Effector CD8-positive, alpha-beta T cell (primary cell): Measurements from ENCODE around the gene CD300H.
"Not testable (repeated sequence)": the region's sequence is repeated elsewhere in the genome, so short reads cannot be mapped to it uniquely, and the experiment has no call there.

Source experiments
- DNase-seq: peaks from one replicate; lab custom pipeline; 2025; lab: John Stamatoyannopoulos, UW

CD300H gene

DNA sequence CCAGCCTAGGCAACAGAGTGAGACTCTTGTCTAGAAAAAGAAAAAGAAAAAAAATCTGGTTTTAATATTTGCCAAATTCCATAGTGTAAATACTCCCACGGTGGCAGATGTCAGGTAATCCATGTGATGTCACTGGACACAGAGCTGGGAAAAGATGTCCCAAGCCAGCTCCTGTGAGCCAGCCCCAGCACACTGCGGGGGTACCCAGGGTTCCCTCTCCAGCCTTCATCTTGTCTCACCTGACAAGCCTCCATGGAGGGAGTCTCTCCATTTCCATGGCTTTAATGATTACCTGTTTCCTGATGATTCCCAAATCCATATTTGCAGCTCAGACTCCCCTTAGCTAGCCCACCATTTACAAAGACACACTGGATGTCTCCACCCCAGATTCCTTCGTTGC lies 40.6 kb downstream of the CD300H start:
- no peak for DNase-seq

DNA sequence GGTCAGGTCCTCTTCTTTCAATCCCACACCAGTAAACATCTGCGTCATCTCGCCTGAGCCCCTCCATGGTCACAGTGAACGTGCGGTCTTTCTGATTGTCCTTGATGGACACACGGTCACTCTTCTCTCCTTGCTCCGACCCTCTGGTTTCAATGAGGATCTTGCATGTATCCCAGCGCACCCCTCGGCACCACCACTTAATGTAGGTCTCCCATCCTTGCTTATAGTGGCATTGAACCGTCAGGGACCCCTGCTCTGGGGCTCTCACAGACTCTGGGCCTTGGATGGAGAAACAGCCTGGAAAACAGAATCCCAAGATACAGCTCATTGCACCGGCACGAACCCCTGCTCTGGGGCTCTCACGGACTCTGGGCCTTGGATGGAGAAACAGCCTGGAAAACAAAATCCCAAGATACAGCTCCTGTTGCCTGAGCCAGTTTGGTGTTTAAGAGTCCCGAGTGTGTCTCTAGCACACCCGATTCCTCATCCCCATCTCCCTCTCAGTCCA lies 41.5 kb downstream of the CD300H start:
- DNase-seq = no peak

DNA sequence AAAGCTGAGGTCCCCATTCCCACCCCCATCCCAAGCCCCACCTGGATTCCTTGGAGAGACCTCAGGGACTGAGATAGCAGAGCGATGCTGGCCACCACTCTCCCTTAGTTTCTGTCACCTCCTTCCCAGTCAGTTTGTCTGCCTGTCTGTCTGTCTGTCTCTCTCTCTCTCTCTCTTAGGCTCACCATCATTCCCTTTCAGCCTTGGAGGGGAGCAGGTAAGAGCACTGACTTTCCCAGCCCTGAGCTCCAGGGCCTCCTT lies 41.9 kb downstream of the CD300H start:
- DNase-seq = no peak

DNA sequence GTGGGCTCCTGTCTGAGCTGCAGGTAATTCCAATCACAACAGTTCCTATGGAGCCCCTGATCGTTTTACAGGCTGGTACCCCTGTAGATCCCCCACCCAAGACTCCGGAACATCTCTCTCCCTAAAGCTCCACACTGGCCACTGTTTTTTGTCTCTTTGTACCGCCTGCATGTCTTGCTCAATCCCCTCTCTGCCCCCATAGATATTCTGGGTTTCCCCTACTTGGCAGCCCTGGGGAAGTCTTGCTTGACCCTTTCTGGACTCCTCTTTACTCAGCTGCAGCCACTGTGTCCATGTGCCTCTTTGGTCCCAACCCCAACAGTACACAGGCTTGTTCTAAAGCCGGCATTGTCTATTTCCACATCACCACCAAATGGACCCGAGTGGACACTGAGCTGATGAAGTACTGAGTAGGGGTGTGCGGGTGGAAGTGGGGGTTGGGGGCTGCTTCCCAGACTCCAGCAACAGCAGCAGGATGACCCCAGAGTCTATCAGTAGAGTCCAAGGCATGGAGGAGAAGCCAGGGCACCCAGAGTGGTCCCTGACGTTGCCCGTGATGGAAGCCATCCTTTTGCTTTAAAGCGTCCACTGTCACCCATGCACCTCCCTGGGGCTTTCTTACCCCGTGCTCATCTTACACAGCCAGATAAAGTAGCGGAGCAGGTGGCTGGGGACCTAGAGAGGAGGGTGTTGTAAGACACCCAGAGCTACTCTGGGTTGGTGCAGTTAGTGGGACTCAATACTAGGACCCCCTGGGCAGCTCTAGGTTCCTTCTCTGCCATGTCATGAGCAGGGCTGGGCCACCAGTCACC lies 42.5 kb downstream of the CD300H start:
- DNase-seq = no peak

DNA sequence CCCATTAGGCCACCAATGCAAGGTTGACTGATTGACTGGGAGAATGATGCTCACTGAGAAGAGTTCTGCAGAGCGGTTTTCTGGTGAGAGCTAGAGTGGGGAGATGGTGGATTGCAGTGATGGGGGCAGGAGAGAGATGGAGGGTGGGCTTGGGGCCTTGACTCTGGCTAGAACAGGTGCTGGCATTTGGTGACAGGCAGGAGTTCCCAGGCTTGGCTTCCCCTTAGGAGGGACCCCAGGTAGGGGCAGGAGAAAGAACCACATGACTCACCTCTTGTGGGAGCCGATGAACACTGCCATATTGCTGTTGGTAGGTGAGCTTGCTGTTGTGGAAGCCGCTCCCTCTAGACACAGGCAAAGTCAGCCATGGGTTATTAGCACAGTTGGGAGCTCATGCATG lies 44.0 kb downstream of the CD300H start:
- DNase-seq = no peak

DNA sequence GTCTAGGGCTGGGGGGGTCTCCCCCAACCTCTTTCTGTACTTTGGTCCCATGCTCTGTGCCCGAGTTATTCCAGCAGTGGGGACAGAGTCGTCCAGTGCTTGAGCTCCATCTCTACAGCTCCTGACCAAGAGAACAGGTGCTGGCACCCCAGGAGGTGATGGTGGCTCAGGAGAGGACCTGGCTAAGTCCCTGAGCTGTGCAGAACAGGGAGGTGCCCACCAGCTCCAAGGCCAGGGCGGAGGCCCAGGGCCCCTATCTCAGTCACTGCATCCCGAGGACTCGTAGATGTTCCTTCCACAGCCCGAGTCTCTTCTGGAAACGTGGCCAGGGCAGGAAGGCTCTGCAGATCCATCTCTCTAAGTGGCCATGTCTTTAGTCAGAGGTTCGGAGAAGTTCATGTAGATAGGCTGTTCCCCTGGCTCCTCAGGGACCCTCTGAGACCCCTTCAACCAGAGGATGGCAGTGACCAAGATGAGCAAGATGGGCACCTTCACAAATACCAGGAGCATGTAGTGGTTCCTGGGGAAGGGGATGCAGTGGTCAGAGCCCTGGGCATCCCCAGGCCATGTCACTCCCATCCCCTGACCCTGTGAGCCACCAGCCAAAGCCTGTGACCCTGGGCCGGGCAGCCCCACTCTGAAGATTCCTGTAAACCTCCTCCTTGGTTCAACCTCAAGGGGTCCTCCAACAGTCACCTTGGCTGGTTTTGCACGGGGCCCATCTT lies 44.8 kb downstream of the CD300H start:
- DNase-seq = no peak

DNA sequence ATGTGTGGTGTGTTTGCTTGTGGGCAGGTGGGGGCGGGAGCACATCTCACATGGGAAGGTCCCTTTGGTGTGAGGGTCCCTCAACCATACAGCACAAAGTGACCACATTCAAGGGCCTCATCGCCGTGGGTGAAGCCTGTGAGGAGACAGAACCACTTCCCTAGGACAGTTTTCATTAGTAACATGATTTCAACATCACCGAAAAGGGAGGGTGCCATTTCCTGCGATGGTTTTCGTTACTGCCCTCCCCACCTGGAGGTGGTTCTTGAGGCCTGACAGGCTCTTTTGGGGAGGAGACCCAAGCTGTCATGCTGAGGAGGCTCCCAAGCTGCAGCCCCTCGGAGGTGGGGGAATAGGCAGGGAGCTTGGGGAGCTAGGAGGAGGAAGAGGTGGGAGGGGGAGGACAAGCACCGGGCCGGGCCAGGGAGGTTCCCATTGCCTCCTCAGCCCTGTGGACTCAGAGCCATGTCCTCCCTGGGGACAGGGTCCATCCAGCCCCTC lies 45.6 kb downstream of the CD300H start:
- DNase-seq = no peak

DNA sequence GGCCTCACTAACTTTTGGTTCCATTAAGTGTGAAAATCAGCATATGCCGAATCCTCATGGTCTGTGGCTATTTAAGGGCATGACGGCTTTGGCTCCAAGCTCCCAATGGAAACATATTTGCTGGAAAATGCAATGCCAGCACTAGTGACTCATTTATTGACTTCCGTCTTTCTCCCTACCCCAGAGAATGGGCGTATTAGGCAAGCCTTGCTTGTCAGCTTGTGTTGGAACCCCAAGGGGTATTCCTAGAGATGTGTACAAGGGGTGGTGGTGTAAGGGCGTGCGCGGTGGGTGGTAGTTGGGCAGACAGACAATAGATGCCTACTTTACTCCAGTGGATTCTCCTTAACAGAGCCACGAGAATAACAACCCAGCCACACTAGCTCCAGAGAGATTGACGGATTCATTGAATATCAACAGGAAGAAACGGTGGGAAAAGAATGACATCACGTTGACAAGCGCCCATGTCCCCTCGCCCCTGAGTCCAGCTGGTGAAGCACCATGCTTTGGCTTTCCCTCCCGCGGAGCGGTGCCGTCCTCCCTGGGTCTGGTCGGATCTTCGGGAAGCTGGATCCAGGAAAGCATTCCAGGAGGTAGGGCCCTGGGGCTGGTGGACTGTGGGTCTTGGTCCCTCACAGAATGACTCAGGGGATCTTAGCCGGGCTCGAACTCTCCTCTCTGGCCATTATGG lies 46.4 kb downstream of the CD300H start:
- DNase-seq = no peak

DNA sequence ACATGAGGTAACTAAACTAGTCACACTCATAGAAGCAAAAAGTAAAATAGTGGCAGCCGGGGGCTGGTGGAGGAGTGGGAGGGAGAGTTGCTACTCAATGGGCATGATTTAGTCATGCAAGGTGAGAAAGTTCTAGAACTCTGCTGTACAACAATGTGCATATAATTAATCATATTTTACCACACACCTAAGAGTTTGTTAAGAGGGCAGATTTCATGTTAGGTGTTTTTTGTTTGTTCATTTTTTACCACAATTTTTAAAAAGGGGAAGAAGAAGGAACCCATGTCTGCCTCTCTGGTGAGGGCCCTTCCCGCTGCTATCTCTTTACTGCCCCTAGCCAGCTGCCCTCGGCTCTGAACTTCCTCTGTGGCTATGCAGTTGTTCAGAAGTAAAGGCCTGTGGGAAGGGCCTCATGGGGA lies 47.3 kb downstream of the CD300H start:
- DNase-seq = no peak

DNA sequence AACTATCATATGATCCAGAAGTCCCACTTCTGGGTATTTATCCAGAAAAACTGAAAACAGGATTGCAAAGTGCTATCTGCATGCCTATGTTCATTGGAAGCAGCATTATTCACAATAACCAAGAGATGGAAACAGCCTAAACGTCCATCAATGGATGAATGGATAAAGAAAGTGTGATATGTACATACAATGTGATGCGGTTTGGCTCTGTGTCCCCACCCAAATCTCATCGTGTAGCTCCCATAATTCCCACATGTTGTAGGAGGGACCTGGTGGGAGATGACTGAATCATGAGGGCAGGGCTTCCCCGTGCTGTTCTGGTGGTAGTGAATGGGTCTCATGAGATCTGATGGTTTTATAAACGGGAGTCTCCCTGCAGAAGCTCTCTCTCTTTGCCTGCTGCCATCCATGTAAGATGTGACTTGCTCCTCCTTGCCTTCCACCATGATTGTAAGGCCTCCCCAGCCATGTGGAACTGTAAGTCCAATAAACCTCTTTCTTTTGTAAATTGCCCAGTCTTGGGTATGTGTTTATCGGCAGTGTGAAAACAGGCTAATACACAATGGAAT lies 48.8 kb downstream of the CD300H start:
- DNase-seq = not testable (repeated sequence)

DNA sequence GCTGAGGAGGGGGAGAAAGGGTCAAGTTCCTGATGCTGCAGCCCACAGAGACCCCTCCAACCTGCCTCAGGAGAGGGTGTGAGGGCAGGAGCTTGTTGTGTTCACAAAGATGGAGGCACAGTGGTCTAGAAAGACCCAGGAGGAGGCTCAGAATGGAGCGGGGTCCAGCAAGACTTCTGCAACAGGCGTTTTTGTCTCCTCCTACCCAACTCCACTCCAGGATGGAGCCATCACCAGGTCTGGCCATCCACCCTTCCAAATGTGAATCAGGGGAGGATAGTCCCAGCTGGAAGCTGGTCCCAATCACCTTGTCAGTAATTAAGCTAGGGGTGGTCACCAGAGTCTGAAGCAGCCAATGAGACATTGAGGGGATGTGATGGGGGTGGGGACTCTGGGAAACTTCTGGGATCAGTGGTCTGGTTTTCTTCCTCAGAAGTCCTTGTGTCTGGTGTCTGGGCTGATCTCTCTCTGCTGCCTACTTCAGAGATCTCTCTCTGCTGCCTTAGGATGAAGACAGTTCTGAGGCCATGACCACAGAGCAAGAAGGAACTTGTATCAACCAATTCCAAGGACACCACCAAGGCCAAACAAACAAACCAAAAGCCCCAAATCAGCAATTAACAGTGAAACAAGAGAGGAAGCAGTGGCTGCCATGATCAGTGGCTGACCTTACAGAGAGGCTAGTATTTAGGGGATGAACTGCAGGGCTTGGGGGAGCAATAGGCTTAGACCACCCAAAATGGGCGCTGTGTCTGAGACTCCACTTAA lies 50.6 kb downstream of the CD300H start:
- no peak for DNase-seq

DNA sequence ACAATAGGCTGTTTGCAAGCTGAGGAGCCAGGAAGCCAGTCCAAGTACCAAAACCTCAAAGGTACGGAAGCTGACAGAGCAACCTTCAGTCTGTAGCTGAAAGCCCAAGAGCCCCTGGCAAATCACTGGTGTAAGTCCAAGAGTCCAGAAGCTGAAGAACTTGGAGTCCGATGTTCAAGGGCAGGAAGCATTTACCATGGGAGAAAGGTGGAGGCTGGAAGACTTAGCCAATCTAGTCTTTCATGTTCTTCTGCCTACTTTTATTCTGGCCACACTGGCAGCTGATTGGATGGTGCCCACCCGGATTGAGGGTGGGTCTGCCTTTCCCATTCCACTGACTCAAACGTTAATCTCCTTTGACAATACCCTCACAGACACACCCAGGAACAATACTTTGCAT lies 51.4 kb downstream of the CD300H start:
- DNase-seq = no peak

DNA sequence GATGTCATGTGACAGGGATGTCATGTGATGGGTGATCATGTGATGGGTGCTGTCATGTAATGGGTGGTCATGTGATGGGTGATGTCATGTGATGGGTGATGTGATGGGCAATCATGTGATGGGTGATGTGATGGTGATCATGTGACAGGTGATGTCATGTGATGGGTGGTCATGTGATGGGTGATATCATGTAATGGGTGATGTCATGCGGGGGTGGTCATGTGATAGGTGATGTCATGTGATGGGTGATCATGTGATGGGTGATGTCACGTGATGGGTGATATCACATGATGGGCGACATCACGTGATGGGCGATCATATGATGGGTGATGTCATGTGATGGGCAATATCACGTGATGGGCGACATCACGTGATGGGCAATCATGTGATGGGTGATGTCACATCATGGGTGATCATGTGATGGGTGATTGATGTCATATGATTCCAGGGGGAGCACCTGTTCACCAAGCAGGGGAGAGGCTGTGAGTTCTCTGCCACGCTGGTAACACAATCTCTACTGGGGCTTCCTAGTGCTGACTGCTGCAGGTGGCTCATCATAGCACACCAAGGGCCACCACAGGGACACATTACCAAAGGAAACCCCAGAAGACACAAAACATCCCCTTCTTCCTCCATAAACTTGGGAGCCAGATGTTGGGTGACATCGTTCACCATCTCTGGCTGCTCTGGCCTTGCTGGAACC lies 52.5 kb downstream of the CD300H start:
- DNase-seq = no peak

DNA sequence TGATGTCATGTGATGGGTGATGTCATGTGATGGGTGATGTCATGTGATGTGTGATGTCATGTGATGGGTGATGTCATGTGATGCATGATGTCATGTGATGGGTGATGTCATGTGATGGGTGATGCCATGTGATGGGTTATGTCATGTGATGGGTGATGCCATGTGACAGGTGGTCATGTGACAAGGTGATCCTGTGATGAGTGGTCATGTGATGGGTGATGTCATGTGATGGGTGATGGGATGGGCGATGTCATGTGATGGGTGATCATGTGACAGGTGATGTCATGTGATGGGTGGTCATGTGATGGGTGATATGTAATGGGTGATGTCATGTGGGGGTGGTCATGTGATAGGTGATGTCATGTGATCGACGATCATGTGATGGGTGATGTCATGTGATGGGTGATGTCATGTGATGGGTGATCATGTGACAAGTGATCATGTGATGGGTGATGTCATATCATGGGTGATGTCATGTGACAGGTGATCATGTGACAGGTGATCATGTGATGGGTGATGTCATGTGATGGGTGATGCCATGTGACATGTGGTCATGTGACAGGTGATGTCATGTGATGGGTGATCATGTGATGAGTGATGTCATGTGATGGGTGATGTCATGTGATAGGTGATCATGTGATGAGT lies 53.2 kb downstream of the CD300H start:
- peak; percentile 54 for DNase-seq

DNA sequence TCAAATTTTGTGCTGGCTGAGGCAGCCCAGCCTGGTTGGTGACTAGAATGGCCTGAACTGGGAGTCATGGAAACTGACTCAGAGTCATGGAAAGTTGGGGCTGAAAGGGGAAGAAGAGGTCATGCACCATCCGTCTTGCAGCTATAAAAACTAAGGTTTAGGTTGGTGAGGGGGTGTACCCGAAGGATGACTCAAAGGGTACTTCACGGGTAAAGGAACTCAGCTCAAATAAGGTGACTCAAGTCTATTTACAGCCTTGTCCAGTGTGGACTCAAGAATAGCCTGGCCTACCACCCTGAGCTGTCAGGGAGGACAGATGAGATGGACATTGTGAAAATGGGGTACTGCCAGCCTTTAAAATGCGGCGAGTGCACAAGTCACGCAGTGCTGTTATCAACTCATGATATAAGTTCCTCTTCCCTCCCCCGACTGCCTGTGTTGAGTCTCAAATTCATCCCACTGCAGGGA lies 54.7 kb downstream of the CD300H start:
- no peak for DNase-seq

DNA sequence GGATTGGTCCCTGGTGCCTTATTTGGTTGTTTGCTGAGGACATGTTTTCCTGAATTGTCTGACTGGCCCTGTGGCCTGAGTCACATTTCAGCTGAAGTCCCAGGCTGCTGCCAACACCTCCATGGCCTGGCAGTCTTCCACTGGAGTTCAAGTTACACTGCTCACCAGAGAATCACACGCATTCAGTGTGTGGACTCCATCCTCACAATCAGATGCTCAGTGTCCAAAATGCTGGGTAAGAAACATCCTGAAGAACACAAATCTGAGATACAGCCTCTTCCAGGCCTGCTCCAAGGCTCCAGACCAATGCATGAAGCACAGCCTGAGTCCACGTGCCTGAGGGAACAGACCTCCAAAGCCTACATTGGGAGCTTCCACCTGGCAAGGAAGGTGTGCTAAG lies 55.3 kb downstream of the CD300H start:
- no peak for DNase-seq
